ES-I3 (cell line): Measurements from ENCODE around the gene LCN12.

ENCODE experiments used
- H3K36me3 ChIP-seq: 2 replicates; pipeline ENCODE4 v1.6.1; 2013; ENCODE audit warnings: mild to moderate bottlenecking, low read length, control low read depth, moderate library complexity; ENCODE audit not compliant: insufficient read depth
- H3K4me1 ChIP-seq: 2 replicates; pipeline ENCODE4 v1.6.1; 2013; ENCODE audit warnings: mild to moderate bottlenecking, control low read depth, low read length; ENCODE audit not compliant: insufficient read depth
- H3K9ac ChIP-seq: 2 replicates; pipeline ENCODE4 v1.6.1; 2013; ENCODE audit warnings: low read depth, mild to moderate bottlenecking, low read length, moderate library complexity
- H3K9me3 ChIP-seq: 2 replicates; pipeline ENCODE4 v1.6.1; 2013; ENCODE audit warnings: mild to moderate bottlenecking, low read length, moderate library complexity; ENCODE audit not compliant: control insufficient read depth, insufficient read depth

The LCN12 gene

DNA sequence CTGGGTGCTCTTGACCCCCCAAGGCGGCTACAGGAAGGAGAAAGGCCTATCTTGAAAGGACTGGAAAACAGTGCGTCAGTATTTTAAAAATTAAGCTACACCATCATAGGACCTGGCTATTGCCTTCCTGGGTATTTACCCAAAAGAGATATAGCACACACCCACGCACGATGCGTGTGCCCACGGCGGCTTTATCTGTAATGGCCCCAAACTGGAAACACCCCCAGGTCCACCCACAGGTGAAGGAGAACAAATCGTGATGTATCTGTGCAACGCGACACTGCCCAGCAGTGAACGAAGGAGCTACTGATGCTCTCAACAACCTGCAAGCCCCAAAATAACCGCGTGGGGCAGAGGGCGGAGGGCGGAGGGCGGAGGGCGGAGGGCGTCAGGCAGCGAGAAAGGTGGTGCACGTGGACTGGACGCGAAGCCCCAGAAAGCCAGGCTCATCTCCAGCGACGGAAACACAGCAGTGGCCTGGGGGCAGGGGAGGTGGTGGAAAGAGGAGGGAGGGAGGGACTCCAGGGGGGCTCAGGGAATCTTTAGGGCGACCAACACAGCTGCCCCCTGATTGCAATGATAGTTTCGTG lies 12.9 kb downstream of the LCN12 start:
- Histone ChIP-seq H3K9ac (no peak overlapping the region), H3K4me1 (peaks cover 11% of the 10 kb centered on the region), H3K9me3 (no peaks in the 10 kb centered on the region), H3K36me3 (no peaks in the 10 kb centered on the region)

DNA sequence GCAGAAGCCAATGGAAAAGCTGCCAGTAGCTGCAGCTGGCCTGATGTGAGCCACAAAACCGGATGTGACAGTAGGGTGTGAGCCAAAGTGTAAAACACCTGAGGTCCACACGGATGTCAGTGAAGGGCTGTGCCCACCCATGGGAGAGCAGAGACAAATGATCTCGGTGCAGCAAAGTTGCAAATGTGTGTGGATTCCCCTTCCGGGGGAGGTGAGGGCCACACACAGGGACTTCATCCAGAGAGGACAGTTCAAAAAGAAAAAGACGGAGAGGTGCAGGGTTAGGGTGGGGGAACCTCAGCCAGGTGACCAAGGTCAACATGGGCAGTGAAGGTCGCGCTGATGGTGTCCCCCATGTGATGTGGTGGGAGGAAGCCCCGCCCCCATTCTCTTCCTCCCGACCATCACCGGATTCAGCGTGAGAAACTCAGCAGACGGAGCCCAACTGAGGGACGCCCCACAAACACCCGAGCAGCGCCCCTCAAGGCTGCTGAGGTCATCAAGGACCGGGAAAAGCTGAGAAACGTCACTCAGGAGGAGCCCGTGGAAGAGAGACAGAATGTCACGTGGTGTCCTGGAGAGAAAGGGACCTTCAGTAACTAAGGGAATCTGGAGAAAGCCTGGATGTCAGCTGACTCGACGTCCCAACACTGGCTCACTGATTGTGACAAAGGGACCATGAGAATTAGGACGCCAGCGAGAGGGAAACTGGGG lies 13.9 kb downstream of the LCN12 start:
- Histone ChIP-seq H3K9me3 (no peaks in the 10 kb centered on the region), H3K9ac (peak overlapping the region; percentile 22; the same call in 1 of the 2 replicates), H3K4me1 (peaks cover 11% of the 10 kb centered on the region), H3K36me3 (no peaks in the 10 kb centered on the region)

DNA sequence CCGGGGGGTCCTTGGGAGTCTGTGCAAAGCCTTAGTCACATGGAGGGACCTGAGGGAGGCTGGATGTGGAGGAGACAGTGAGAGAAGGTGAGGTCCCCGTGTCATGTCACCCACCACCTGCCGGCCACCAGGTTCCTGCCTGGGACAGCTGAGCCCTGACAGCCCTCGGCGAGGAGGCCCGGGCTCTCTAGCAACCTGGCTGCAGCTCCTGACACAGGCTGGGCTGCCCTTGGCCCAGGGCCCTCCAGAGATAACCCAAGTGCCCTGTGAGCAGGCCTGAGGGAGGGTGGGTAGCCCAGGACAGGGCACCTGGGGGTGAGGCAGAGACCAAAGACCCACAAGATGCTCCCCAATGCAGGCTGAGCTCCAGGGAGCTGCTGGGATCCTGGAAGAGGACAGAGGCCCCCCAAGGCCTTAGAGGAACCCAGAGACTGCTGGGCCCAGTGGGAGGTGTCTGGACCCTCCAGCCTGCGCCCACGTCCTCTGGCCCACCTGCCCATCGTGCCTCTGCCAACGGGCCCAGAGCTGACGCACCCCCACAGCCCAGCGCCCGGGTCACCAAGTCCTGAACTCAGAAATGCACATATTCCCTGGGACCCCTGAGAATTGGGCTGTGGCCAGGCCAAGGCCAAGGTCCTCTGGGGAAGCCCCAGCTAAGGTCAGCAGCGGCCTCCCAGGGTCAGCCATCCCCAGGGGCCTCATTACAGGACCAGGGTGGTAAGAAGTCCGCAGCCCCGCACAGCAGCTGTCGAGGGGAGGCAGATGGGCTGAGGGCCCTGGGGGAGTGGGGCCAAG lies 16.5 kb downstream of the LCN12 start:
- no peaks in the 10 kb centered on the region for H3K9me3 ChIP-seq
- H3K36me3 ChIP-seq = no peaks in the 10 kb centered on the region
- no peak overlapping the region for H3K9ac ChIP-seq
- H3K4me1 ChIP-seq = peaks cover 11% of the 10 kb centered on the region

- H3K4me1 ChIP-seq = peaks cover 11% of the 10 kb centered on the region
These were observed 17.1 kb downstream of the LCN12 start for GRCh38 chr9:136969150-136969549.

GRCh38 chr9:136969774-136970173 lies 17.7 kb downstream of the LCN12 start:
- peaks cover 8% of the 10 kb centered on the region for H3K4me1 ChIP-seq
- no peaks in the 10 kb centered on the region for H3K9me3 ChIP-seq
- no peak overlapping the region for H3K9ac ChIP-seq

More at GRCh38 chr9:136969150-136969549, 17.1 kb downstream of the LCN12 start:
- no peak overlapping the region for H3K9ac ChIP-seq
- H3K9me3 ChIP-seq = no peaks in the 10 kb centered on the region
- H3K36me3 ChIP-seq = no peaks in the 10 kb centered on the region

DNA sequence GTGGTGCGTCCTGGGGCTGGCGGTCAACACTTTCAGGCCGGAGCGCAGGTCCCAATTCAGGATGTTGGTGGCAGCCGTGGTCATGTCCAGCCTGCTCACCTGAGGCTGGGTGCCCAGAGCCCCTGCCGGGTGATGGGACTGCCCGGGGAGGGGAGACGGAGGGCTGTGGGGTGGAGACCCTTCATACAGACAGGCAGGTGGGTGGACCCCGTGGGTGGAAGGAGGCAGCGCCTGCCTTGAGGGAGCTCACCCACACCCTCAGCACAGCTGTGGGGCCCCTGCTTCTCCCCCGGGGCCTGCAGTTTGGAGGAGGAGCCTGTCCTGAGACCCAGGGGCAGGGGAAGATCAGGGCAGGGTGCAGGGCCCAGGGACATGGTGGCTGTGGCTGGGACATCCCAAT lies 18.3 kb downstream of the LCN12 start:
- H3K9ac ChIP-seq = no peak overlapping the region
- H3K4me1 ChIP-seq = peaks cover 7% of the 10 kb centered on the region; the same call in 1 of the 2 replicates
- H3K36me3 ChIP-seq = no peaks in the 10 kb centered on the region
- H3K9me3 ChIP-seq = no peaks in the 10 kb centered on the region

More at GRCh38 chr9:136969774-136970173, 17.7 kb downstream of the LCN12 start:
- H3K36me3 ChIP-seq = no peaks in the 10 kb centered on the region

GRCh38 chr9:136971746-136972145 lies 19.7 kb downstream of the LCN12 start:
- Histone ChIP-seq H3K9me3 (no peaks in the 10 kb centered on the region), H3K36me3 (no peaks in the 10 kb centered on the region), H3K9ac (no peak overlapping the region), H3K4me1 (no peaks in the 10 kb centered on the region)

DNA sequence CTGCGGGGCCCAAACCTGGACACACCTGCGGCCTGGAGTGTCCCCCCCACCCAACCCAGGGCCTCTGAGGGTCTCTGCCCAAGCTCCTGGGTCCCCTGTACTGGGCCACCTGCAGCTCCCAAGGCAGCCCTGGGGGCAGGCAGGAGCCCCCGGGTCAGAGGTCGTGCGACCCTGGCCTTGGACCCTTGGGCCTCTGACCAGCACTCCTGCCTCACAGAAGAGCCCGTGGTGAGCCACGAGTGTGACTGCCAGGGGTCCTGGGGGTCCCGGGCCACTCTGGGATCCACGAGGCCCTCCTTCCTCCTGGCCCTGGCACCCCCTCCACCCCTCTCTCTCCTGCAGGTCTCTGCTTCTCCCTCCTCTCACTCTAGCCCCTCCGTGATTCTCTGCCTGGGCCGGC lies 20.3 kb downstream of the LCN12 start:
- Histone ChIP-seq H3K4me1 (peaks cover 3% of the 10 kb centered on the region; the same call in 1 of the 2 replicates), H3K36me3 (no peaks in the 10 kb centered on the region), H3K9me3 (no peaks in the 10 kb centered on the region), H3K9ac (no peak overlapping the region)

GRCh38 chr9:136972743-136973142 lies 20.7 kb downstream of the LCN12 start:
- Histone ChIP-seq H3K9ac (no peak overlapping the region), H3K4me1 (peaks cover 5% of the 10 kb centered on the region; the same call in 1 of the 2 replicates), H3K9me3 (no peaks in the 10 kb centered on the region), H3K36me3 (no peaks in the 10 kb centered on the region)

- Histone ChIP-seq H3K36me3 (no peaks in the 10 kb centered on the region), H3K9ac (no peak overlapping the region), H3K9me3 (no peaks in the 10 kb centered on the region), H3K4me1 (peaks cover 5% of the 10 kb centered on the region; the same call in 1 of the 2 replicates)
These were observed 21.8 kb downstream of the LCN12 start for GRCh38 chr9:136973618-136974617.

DNA sequence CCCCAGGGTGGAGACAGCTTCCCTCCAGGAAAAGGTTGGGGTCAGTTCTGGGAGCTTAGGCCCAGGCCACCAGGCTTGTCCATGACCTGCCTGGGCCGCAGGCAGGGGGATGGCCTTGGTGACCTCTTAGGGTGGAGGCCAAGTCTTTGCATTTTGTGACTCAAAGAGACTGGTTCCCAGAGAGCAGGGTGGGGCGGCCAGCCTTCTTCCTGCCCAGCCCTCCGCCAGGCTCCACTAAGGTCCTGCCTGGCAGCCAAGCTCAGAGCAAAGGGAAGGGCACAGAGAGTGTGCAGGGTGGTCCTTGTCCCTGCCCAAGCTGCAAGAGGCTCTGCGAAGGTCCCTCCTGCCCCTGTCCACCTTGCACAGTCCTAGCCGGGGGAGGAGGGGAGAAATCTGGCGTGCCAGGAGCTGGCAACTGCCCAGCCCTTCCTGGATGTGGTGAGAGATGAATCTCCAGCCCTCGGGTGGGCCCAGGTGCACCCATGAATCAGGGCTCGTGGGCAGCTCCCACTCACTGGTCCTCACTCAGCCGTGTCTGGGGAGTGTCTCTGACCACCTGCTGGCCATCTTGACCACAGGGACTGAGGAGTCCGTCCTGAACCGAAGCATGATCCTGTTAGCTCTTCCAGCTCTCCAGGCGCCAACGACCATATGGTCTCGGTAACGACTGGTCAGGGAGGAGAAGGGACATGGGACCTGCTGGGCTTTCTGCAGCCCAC lies 22.9 kb downstream of the LCN12 start:
- Histone ChIP-seq H3K9me3 (no peaks in the 10 kb centered on the region), H3K9ac (no peak overlapping the region), H3K36me3 (no peaks in the 10 kb centered on the region), H3K4me1 (peaks cover 5% of the 10 kb centered on the region; the same call in 1 of the 2 replicates)

- no peaks in the 10 kb centered on the region for H3K36me3 ChIP-seq
- H3K9ac ChIP-seq = no peak overlapping the region
- H3K4me1 ChIP-seq = peaks cover 5% of the 10 kb centered on the region; the same call in 1 of the 2 replicates
- H3K9me3 ChIP-seq = no peaks in the 10 kb centered on the region
These were observed 23.6 kb downstream of the LCN12 start for GRCh38 chr9:136975644-136976043.

DNA sequence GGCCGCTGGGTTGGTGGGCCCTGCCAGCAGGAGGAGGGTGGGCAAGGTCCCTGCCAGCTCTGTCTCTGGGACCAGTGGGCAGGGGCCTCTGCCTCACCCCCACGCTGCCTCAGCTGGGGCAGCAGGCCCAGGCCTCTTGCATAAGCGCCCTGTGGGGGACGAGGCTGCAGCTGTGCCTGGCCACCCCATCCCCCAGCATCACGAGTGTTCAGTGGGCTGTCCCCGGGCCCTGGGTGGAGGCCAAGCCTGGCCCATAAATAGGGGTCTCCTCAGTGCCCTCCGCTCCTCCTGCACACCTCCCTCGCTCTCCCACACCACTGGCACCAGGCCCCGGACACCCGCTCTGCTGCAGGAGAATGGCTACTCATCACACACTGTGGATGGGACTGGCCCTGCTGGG lies 25.1 kb downstream of the LCN12 start, which contains the start of gene PTGDS:
Gene PTGDS (plus strand): TSS at position 282 of the 400 bp plus-strand sequence. CDS start 75 bp downstream, at position 357.
- Histone ChIP-seq H3K36me3 (no peaks in the 10 kb centered on the region), H3K4me1 (peaks cover 5% of the 10 kb centered on the region; the same call in 1 of the 2 replicates), H3K9ac (peak within 1 kb of the TSS; percentile 77), H3K9me3 (no peaks in the 10 kb centered on the region)
